Gastroesophageal sphincter (tissue), 4 donors: ENCODE data around the gene MORC2. TPM values are rescaled to one million over a fixed set of nuclear protein-coding genes. Genes with fewer than 3 reads are reported as not detected.

Experiments used
- ATAC-seq: fragments of 150-250 bp; one replicate; pipeline ENCODE4 v1.9.1; 2016; ENCODE audit warnings: mild to moderate bottlenecking, moderate library complexity
- H3K27ac ChIP-seq, 4 donors: fragments of 200-600 bp; sonication (generic) in 3 of 4; 1 replicate in 3 of 4; 2 replicates in 1 of 4; pipeline ENCODE4 v1.5.1; 2016 to 2019
- H3K27me3 ChIP-seq: fragments of 200-600 bp; sonication (generic); one replicate; pipeline ENCODE4 v1.5.1; 2019
- H3K36me3 ChIP-seq, 2 donors: fragments of 200-600 bp; sonication (generic); one replicate each; pipeline ENCODE4 v1.5.1; 2019; ENCODE audit warnings: control low read depth in 1 of 2
- H3K4me1 ChIP-seq, 3 donors: fragments of 200-600 bp; sonication (generic); 1 replicate in 2 of 3; 2 replicates in 1 of 3; pipeline ENCODE4 v1.5.1; 2016 to 2019; ENCODE audit warnings: control low read depth in 2 of 3
- H3K4me3 ChIP-seq, 2 donors: fragments of 200-600 bp; sonication (generic); one replicate each; pipeline ENCODE4 v1.5.1; 2019; ENCODE audit warnings: mild to moderate bottlenecking in 1 of 2, moderate library complexity in 1 of 2
- H3K9me3 ChIP-seq, 3 donors: fragments of 200-600 bp; sonication (generic); one replicate each; pipeline ENCODE4 v1.5.1; 2017 to 2019; ENCODE audit warnings: control low read depth in 2 of 3
- CTCF ChIP-seq, 4 experiments: fragments of 200-600 bp in 2 of 4; fragments of 450-650 bp in 2 of 4; sonication (generic) in 1 of 4; IDR thresholded peaks; one replicate each; pipeline ENCODE4 v1.5.1; 2017 to 2019; ENCODE audit warnings: antibody characterized with exemption in 4 of 4, mild to moderate bottlenecking in 2 of 4, moderate library complexity in 2 of 4
- EP300 ChIP-seq: sonication (generic); formaldehyde crosslinking; IDR thresholded peaks from one replicate; pipeline ENCODE4 v1.6.1; 2017; ENCODE audit warnings: antibody characterized with exemption, mild to moderate bottlenecking
- POLR2A ChIP-seq, 2 donors: fragments of 450-650 bp; IDR thresholded peaks; one replicate each; pipeline ENCODE4 v1.6.1; 2017; ENCODE audit warnings: antibody characterized with exemption in 2 of 2, mild to moderate bottlenecking in 2 of 2, moderate library complexity in 1 of 2
- POLR2AphosphoS5 ChIP-seq: sonication (generic); formaldehyde crosslinking; IDR thresholded peaks from one replicate; pipeline ENCODE4 v1.6.1; 2017; ENCODE audit warnings: antibody characterized with exemption
- WGBS, 2 donors: methylation state at CpG; one replicate each; pipeline ENCODE4 v1.1.5; 2018; ENCODE audit warnings: low coverage in 1 of 2; 5-methylcytosine and 5-hydroxymethylcytosine counted together
- total RNA-seq, 4 donors: library from RNA; depleted of rRNA; stranded (reverse); fragments of >200 nt; gene quantifications; one replicate each; pipeline ENCODE4 v1.1.0, GENCODE V29; 2016

MORC2 gene
- 10 to 100 TPM; 11.3 to 36.0 (median 29.6) TPM for total RNA-seq

GRCh38 chr22:30968015-30968923 lies at the start of gene MORC2:
Gene MORC2, minus strand, starts transcription at chr22:30968774. Its CDS starts 885 bp downstream, at chr22:30967889.
- Histone ChIP-seq H3K4me3 (peak within 1 kb of the TSS; percentile 41 to 83), H3K27ac (peak within 1 kb of the TSS; percentile 67 to 97 (median 96)), H3K4me1 (peaks cover 0 to 47% (median 5%) of the 10 kb centered on the region in 3 donors), H3K9me3 (peaks cover 0 to 29% (median 0%) of the 10 kb centered on the region in 3 donors), H3K36me3 (peaks cover 3 to 22% of the 10 kb centered on the region in 2 donors), H3K27me3 (no peaks in the 10 kb centered on the region)
- ATAC-seq = peak; percentile 71
- TF ChIP-seq POLR2AphosphoS5 = no peak
- peak in 1 of 4 experiments; percentile 10 for TF ChIP-seq CTCF (IDR thresholded peaks at IDR 0.05)
- 46 to 58% methylated on average over 11 to 14 of the region's 53 CpGs for WGBS, 2 donors

- Histone ChIP-seq H3K4me3 (no peak overlapping the region), H3K27ac (no peak overlapping the region), H3K4me1 (no peaks in the 10 kb centered on the region), H3K9me3 (peaks cover 0 to 21% (median 0%) of the 10 kb centered on the region in 3 donors), H3K36me3 (no peaks in the 10 kb centered on the region), H3K27me3 (no peaks in the 10 kb centered on the region)
- TF ChIP-seq POLR2AphosphoS5 = no peak
- no peak for TF ChIP-seq CTCF (IDR thresholded peaks at IDR 0.05)
- no peak for TF ChIP-seq EP300
- no peak for TF ChIP-seq POLR2A (IDR thresholded peaks at IDR 0.05)
- ATAC-seq = no peak
Measured at GRCh38 chr22:31005535-31005934, 37.0 kb upstream of the MORC2 start.

DNA sequence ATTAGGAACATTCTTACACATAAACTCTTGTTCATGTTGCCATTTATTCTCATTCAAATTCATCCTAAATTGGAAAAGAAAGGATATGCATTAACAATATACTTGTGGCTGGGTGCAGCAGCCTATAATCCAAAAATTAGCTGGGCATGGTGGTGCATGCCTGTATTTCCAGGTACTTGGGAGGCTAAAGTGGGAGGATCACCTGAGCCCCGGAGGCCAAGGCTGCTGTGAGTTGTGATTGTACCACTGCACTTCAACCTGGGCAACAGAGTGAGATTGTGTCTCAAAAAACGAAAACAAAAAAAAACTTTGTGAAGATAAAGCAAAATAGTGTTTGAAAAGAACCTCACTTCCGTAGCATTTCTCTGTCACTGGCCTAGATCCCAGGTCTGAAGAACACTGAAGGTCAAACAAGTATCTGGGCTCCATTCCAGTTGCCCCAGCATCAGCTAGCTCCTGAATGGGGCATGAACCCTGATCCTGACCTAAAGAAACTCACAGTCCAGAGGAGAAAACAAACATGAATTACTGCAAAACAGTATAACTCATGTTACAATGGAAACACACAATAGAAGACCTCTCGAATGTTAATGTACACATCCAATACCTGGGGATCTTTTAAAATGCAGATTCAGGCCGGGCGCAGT lies 32.7 kb upstream of the MORC2 start:
- no peak for ATAC-seq
- Histone ChIP-seq H3K4me1 (no peaks in the 10 kb centered on the region), H3K4me3 (no peak overlapping the region), H3K9me3 (peaks cover 0 to 20% (median 0%) of the 10 kb centered on the region in 3 donors), H3K27me3 (no peaks in the 10 kb centered on the region), H3K27ac (no peak overlapping the region), H3K36me3 (no peaks in the 10 kb centered on the region)
- WGBS, 2 donors = 82 to 90% methylated on average over 5 of the region's 6 CpGs
- TF ChIP-seq POLR2A (IDR thresholded peaks at IDR 0.05) = no peak
- no peak for TF ChIP-seq POLR2AphosphoS5
- TF ChIP-seq EP300 = no peak
- TF ChIP-seq CTCF (IDR thresholded peaks at IDR 0.05) = no peak

GRCh38 chr22:30998329-30998728 lies 29.8 kb upstream of the MORC2 start:
- no peaks in the 10 kb centered on the region for H3K9me3 ChIP-seq
- WGBS, 2 donors = 63 to 100% methylated on average over 3 to 4 of the region's 4 CpGs
- H3K4me1 ChIP-seq = no peaks in the 10 kb centered on the region
- H3K4me3 ChIP-seq = no peak overlapping the region
- H3K36me3 ChIP-seq = no peaks in the 10 kb centered on the region
- no peaks in the 10 kb centered on the region for H3K27me3 ChIP-seq
- TF ChIP-seq POLR2AphosphoS5 (no peak), POLR2A (IDR thresholded peaks at IDR 0.05) (no peak), EP300 (no peak), CTCF (IDR thresholded peaks at IDR 0.05) (no peak)
- H3K27ac ChIP-seq = no peak overlapping the region
- ATAC-seq = no peak
